Left lung (tissue), 10 donors: Measurements from ENCODE around the gene STK33. TPM values are rescaled to one million over a fixed set of nuclear protein-coding genes. Genes with fewer than 3 reads are reported as not detected.

Source experiments
- ATAC-seq: fragments of 200-7000 bp; cut with Tn5 transposase; one replicate; pipeline ENCODE4 v1.9.1; 2020; ENCODE audit warnings: moderate library complexity
- DNase-seq, 4 donors: peaks; one replicate each; pipeline ENCODE4 v3.0.0-alpha.2; 2013 to 2020
- H3K27ac ChIP-seq, 2 donors: fragments of 200-600 bp; sonication (generic) in 1 of 2; one replicate each; pipeline versions ENCODE4 v1.5.0 to v1.8.0; 2020 to 2021
- H3K27me3 ChIP-seq, 2 donors: fragments of 200-600 bp; sonication (generic) in 1 of 2; one replicate each; pipeline versions ENCODE4 v1.5.0 to v1.8.0; 2020 to 2021
- H3K36me3 ChIP-seq, 2 donors: fragments of 200-600 bp; sonication (generic) in 1 of 2; one replicate each; pipeline versions ENCODE4 v1.5.0 to v1.8.0; 2020 to 2021
- H3K4me1 ChIP-seq, 2 donors: fragments of 200-600 bp; one replicate each; pipeline ENCODE4 v1.8.0; 2021
- H3K4me3 ChIP-seq, 2 donors: fragments of 200-600 bp; sonication (generic) in 1 of 2; one replicate each; pipeline versions ENCODE4 v1.5.0 to v1.8.0; 2020 to 2021; ENCODE audit warnings: mild to moderate bottlenecking in 1 of 2
- H3K9me3 ChIP-seq, 2 donors: fragments of 200-600 bp; sonication (generic) in 1 of 2; one replicate each; pipeline versions ENCODE4 v1.5.0 to v1.8.0; 2020 to 2021
- CTCF ChIP-seq, 2 donors: fragments of 200-600 bp; sonication (generic) in 1 of 2; IDR thresholded peaks; one replicate each; pipeline versions ENCODE4 v1.5.0 to v1.8.0; 2021; ENCODE audit warnings: antibody characterized with exemption in 2 of 2
- intact Hi-C, 2 donors: fragments of 100-400 bp; cut with DNase I; formaldehyde crosslinking; loops; one replicate each; pipeline versions ENCODE4 v1.11.2 to v1.14.2; 2022
- polyA plus RNA-seq, 6 donors: library from polyadenylated mRNA; unstranded; fragments of 120-200 nt; gene quantifications; one replicate each; pipeline ENCODE4 v1.2.1, GENCODE V29; 2013; ENCODE audit not compliant: insufficient read length in 6 of 6
- total RNA-seq, 2 donors: library from RNA; stranded (reverse); fragmentation: NEBNext Ultra II Directional; extraction: Animal tissue kit (Norgen Biotek cat#: 25700); gene quantifications; one replicate each; pipeline ENCODE4 v1.2.1, GENCODE V29; 2021
- donor health status: DM: no; HTN: yes; CAD: no.
- donor health status: DM: no; HTN: no; CAD: no.

STK33 gene
- total and polyA plus RNA-seq, 8 donors, result 16.6 to 31.0 (median 24.0) TPM

- ATAC-seq (no peak), DNase-seq (no peak)
- no peaks in the 10 kb centered on the region for H3K36me3 ChIP-seq
- H3K4me3 ChIP-seq, result no peak overlapping the region
- TF ChIP-seq CTCF (IDR thresholded peaks at IDR 0.05), result no peak
- H3K27me3 ChIP-seq, result no peaks in the 10 kb centered on the region
- intact Hi-C loops, result no loop called here
- no peaks in the 10 kb centered on the region for H3K4me1 ChIP-seq
- no peaks in the 10 kb centered on the region for H3K9me3 ChIP-seq
- H3K27ac ChIP-seq, result no peak overlapping the region
Observed at GRCh38 chr11:8369592-8370205, 224.3 kb downstream of the STK33 start.

- no peaks in the 10 kb centered on the region for H3K36me3 ChIP-seq
- H3K9me3 ChIP-seq, result no peaks in the 10 kb centered on the region
- intact Hi-C loops, result no loop called here
- H3K4me3 ChIP-seq, result no peak overlapping the region
- H3K4me1 ChIP-seq, result no peaks in the 10 kb centered on the region
- no peak overlapping the region for H3K27ac ChIP-seq
- no peak for TF ChIP-seq CTCF (IDR thresholded peaks at IDR 0.05)
- H3K27me3 ChIP-seq, result no peaks in the 10 kb centered on the region
- no peak for ATAC-seq
- no peak for DNase-seq
Observed at GRCh38 chr11:8368772-8369171, 225.3 kb downstream of the STK33 start.

GRCh38 chr11:8368194-8368593, 225.8 kb downstream of the STK33 start:
- H3K4me3 ChIP-seq, result no peak overlapping the region
- no peaks in the 10 kb centered on the region for H3K9me3 ChIP-seq
- no peaks in the 10 kb centered on the region for H3K4me1 ChIP-seq
- no peak overlapping the region for H3K27ac ChIP-seq
- DNase-seq, result no peak
- intact Hi-C loops, result no loop called here
- no peaks in the 10 kb centered on the region for H3K27me3 ChIP-seq
- no peak for TF ChIP-seq CTCF (IDR thresholded peaks at IDR 0.05)
- H3K36me3 ChIP-seq, result no peaks in the 10 kb centered on the region
- no peak for ATAC-seq

- Histone ChIP-seq H3K27ac (no peak overlapping the region), H3K4me3 (no peak overlapping the region), H3K27me3 (no peaks in the 10 kb centered on the region), H3K36me3 (no peaks in the 10 kb centered on the region), H3K4me1 (no peaks in the 10 kb centered on the region), H3K9me3 (no peaks in the 10 kb centered on the region)
- intact Hi-C loops, result no loop called here
- no peak for ATAC-seq
- DNase-seq, result peak in 1 of 4 donors; percentile 34
- TF ChIP-seq CTCF (IDR thresholded peaks at IDR 0.05), result no peak
Observed at GRCh38 chr11:8366316-8366715, 227.7 kb downstream of the STK33 start.

GRCh38 chr11:8365216-8365941, 228.6 kb downstream of the STK33 start:
- intact Hi-C loops, result no loop called here
- no peaks in the 10 kb centered on the region for H3K9me3 ChIP-seq
- no peak for ATAC-seq

More at GRCh38 chr11:8365216-8365941, 228.6 kb downstream of the STK33 start:
- Histone ChIP-seq H3K27me3 (no peaks in the 10 kb centered on the region), H3K27ac (no peak overlapping the region), H3K4me3 (no peak overlapping the region), H3K36me3 (no peaks in the 10 kb centered on the region), H3K4me1 (no peaks in the 10 kb centered on the region)
- no peak for TF ChIP-seq CTCF (IDR thresholded peaks at IDR 0.05)
- DNase-seq, result peak in 1 of 4 donors; percentile 24
